Fibroblast of the conjunctiva (primary cell): ENCODE results near the gene PDLIM4.

Experiments
- DNase-seq: peaks from one replicate; pipeline ENCODE4 v3.0.0-alpha.2; 2010; ENCODE audit warnings: low read depth

PDLIM4 gene

GRCh38 chr5:132267166-132267739 is 9.8 kb downstream of the PDLIM4 start:
- DNase-seq = no peak

DNA sequence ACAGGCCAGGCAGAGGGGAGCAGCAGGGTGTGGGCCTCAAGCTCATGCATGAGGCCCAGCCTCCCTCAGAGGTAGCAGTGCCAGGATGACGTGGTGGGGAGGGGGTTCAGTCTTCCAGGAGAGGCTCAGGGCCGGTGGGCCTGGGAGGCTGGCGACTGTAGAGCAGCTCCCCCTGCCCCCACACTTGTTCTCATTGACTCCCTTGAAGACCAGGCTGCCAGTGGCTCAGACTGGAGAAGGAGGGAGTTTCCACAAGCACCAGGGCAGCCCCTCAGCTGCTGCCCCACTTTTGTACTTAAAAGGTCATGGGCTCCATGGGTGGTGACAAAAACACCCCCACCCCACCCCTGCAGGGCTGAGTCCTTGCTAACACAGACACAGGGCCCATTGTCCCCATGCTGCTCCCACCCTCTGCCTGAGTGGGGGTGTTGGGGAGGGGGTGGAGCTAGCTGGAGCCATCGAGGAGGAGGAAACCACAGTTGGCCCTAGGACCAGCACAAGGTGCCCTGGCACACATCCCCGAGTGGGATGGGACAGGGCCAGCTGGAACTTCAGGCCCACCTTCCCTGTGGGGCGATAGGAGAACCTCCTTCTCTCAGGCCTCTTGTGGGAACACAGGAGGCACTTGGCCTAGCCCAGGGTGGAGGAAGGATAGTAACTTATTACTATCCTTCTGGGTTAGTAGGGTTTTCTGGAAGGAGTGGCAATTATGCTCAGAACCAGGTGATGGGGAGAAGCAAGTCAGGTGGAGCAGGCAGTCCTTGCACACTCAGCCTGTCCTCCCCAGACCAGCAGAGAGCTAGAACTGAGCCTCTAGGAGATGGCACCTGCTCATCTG is 10.7 kb downstream of the PDLIM4 start:
- no peak for DNase-seq

GRCh38 chr5:132268769-132269551 is 11.5 kb downstream of the PDLIM4 start:
- peak; percentile 67 for DNase-seq

DNA sequence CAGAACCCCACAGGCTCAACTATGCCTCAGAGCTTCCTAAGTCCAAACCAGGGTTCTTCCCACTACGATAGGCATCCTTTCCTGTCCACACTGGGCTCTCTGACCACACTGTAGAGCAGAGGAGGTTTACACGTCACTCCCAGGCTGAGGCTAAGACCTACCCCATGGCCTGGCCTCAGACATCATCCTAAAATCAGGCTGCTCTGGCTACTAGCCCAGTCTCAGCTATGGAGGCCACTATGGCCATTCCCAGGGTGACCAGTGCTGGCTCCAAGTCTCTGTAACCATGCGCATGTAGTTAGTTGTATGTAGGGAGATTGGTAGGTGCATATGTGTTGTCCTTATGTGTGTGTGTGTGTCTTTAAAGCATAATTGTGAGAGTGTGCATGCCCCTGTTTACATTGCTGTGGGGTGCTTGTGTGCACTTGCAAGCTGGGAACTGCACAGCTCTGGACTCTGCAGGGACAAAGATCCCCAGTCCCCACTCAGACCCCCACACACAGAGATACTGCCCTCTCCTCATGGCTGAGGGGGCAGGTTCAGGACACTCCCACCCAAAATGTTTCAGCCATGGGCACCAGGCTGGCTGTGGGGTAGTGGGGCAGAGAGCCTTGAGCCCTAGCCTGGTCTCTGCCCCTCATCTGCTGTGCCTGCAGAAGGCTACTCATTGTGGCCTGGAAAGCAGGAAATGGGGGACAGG is 12.3 kb downstream of the PDLIM4 start:
- DNase-seq = no peak

- no peak for DNase-seq
Measured at GRCh38 chr5:132270335-132270665, 12.8 kb downstream of the PDLIM4 start.

GRCh38 chr5:132270706-132271105 is 13.2 kb downstream of the PDLIM4 start:
- DNase-seq = no peak

DNA sequence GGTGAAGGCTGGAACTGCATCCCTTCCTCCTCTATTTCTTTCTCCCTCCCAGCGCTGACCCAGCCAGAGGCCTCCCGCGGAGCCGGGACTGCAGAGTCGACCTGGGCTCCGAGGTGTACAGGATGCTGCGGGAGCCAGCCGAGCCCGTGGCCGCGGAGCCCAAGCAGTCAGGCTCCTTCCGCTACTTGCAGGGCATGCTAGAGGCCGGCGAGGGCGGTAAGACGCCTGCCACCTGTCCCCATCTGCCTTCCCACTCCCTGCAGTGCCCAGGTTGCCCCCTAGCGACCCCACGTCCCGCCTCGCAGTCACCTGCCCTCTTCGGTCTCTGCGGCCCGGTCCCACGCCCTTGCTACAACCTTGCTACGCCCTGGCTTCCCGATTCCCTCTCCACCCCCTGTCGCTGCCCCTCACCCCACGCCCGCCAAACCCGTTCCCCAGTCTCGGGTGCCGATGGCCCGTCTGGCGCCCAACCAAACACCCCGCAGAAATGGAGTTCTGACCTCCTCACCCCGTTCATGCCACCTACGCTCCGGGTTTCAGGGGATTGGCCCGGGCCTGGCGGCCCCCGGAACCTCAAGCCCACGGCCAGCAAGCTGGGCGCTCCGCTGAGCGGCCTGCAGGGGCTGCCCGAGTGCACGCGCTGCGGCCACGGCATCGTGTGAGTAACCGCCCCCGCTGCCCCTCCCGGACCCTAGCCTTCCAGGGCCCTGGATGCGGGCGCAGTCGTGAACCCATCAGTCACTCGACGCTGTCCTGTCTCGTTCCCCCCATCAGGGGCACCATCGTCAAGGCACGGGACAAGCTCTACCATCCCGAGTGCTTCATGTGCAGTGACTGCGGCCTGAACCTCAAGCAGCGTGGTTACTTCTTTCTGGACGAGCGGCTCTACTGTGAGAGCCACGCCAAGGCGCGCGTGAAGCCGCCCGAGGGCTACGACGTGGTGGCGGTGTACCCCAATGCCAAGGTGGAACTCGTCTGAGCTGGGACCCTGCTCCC is 14.1 kb downstream of the PDLIM4 start:
- DNase-seq = no peak

DNA sequence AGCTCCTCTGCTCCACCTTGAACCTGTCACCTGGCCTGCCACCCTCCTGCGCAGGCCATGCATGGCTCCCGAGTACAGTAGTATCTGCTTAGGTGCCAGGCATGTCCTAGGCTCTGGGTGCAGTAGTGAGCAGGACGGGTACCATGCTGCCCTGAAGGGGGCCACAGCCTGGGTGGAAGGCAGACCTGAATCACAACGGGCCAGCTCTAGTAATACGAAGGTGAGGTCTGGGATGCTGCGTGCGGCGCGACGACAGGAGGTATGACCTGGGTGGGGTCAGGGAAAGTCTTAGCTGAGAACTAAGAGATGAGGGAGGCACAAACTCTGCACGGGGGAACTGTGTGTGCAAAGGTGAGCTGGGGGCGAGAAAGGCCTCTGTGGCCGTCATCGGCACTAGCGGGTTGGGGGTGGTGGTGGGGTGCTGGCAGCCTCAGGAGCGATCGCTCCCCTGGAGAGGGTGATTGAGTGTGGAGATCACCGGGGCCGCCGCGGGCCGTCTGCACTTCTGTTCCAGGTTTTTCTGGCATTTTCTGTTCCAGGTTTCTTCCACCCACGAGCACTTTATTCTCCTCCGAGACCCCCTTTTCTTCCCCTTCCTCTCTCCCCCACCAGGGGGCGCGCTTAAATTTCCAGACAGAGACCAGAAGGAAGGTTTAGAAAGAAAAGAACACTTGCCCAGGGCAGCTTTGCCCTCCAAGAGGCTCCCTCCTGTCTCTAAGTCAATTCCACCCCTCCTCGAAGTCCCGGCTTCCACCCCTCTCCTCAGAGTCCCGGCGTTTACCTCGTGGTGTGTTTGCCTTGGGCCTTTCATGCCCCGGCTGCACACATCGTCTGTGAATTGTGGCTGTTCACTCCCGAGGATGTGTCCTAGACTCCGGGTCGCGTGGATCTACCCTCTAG is 15.1 kb downstream of the PDLIM4 start:
- no peak for DNase-seq

- no peak for DNase-seq
Measured at GRCh38 chr5:132273631-132274030, 16.1 kb downstream of the PDLIM4 start.

GRCh38 chr5:132274050-132274792 is 16.7 kb downstream of the PDLIM4 start:
- no peak for DNase-seq

GRCh38 chr5:132275367-132276220 is 18.1 kb downstream of the PDLIM4 start:
- DNase-seq = no peak

GRCh38 chr5:132277256-132277655 is 19.8 kb downstream of the PDLIM4 start:
- no peak for DNase-seq

GRCh38 chr5:132277971-132278853 is 20.7 kb downstream of the PDLIM4 start:
- DNase-seq = no peak

DNA sequence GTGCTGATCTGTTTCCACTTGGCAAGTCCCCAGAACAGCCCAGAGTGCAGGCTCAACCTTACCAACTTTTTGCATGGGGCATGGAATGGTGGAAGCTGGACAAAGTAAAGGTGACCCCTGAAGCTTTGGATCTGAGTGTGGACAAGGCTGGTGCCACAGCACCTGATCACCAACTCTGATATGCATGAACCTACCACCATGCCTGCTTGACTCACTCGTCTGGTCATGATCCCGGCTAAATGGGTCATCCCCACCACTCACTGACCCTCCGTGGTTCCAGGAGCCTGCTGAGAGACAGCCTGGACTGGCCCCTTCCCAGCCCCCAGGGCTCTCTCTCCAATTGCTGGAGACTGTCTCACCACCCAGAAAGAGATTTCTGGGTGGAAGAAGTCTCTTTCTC is 22.3 kb downstream of the PDLIM4 start:
- no peak for DNase-seq

DNA sequence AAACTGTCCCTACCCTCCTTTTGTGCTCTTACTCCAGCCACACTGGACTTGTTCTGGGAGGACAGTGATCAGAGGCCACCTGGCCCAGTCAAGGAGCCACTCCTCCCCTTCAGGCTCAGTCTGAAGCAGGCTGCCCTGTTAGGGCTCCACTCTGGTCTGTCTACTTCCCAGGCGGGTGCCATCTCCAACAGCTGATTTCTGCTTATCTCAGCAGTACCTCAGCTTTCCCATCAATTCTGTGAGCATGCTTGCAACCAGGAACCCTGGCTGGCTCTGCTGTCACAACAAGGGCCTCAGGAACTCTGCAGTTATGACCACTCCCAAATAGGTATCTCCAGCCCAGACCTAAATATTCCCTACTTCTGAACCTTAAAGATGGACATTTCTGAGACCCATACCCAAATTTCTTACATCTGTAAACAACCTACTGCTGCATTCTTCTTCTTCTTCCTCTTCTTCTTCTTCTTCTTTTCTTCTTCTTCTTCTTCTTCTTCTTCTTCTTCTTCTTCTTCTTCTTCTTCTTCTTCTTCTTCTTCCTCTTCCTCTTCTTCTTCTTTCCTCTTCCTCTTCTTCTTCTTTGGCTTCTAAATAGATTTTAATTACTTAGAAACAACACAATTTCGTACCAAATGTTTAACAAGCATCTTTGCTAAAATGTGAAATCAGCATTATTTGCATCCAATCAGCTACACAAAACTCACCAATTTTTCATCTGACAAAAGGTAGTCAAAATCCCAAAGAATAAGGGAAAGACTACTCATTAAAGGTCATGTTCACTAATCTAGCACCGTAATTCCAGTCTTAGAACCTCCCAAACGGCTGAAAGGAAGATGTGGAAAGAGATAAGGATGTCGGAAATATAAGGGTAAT is 23.1 kb downstream of the PDLIM4 start:
- DNase-seq = no peak

- DNase-seq = no peak
Measured at GRCh38 chr5:132281856-132282614, 24.5 kb downstream of the PDLIM4 start.
